ENCODE results near the gene TNFRSF1B. TPM values are rescaled to one million over a fixed set of nuclear protein-coding genes. Genes with fewer than 3 reads are reported as not detected.
A peak's percentile ranks its signal among the peaks of the same experiment; 100 is the strongest.

TNFRSF1B gene
- total RNA-seq, 2 donors from 2014 or later = 17.0 to 25.6 TPM

GRCh38 chr1:12169442-12170135 lies 2.8 kb downstream of the TNFRSF1B start:
- DNase-seq (ENCODE audit: low spot score) = no peak
- H3K4me1 ChIP-seq = peaks cover 0 to 67% of the 10 kb centered on the region in 2 donors
- no peaks in the 10 kb centered on the region for H3K27me3 ChIP-seq
- H3K27ac ChIP-seq = peak overlapping the region; percentile 11 to 88
- no peak for TF ChIP-seq CTCF (IDR thresholded peaks at IDR 0.05)
- H3K4me3 ChIP-seq = peak overlapping the region in 1 of 2 donors; percentile 89
- no peaks in the 10 kb centered on the region for H3K36me3 ChIP-seq
- no peaks in the 10 kb centered on the region for H3K9me3 ChIP-seq

- Histone ChIP-seq H3K27me3 (no peaks in the 10 kb centered on the region), H3K36me3 (no peaks in the 10 kb centered on the region), H3K27ac (peak overlapping the region; percentile 11 to 35), H3K4me1 (peaks cover 0 to 72% of the 10 kb centered on the region in 2 donors), H3K9me3 (no peaks in the 10 kb centered on the region), H3K4me3 (no peak overlapping the region)
- DNase-seq (ENCODE audit: low spot score) = no peak
- TF ChIP-seq CTCF (IDR thresholded peaks at IDR 0.05) = no peak
Measured at GRCh38 chr1:12170263-12170671, 3.5 kb downstream of the TNFRSF1B start.

- DNase-seq (ENCODE audit: low spot score) = no peak
- Histone ChIP-seq H3K27me3 (no peaks in the 10 kb centered on the region), H3K4me1 (peaks cover 0 to 81% of the 10 kb centered on the region in 2 donors), H3K4me3 (no peak overlapping the region), H3K36me3 (no peaks in the 10 kb centered on the region), H3K9me3 (no peaks in the 10 kb centered on the region), H3K27ac (peak overlapping the region in 1 of 2 donors; percentile 59)
- TF ChIP-seq CTCF (IDR thresholded peaks at IDR 0.05) = no peak
Measured at GRCh38 chr1:12171206-12172041, 4.6 kb downstream of the TNFRSF1B start.

GRCh38 chr1:12172042-12172851 lies 5.5 kb downstream of the TNFRSF1B start:
- H3K9me3 ChIP-seq = no peaks in the 10 kb centered on the region
- no peak overlapping the region for H3K4me3 ChIP-seq
- peak overlapping the region; percentile 54 to 59 for H3K27ac ChIP-seq
- peaks cover 0 to 86% of the 10 kb centered on the region in 2 donors for H3K4me1 ChIP-seq
- no peak for DNase-seq (ENCODE audit: low spot score)
- no peak for TF ChIP-seq CTCF (IDR thresholded peaks at IDR 0.05)
- no peaks in the 10 kb centered on the region for H3K27me3 ChIP-seq
- H3K36me3 ChIP-seq = no peaks in the 10 kb centered on the region

- H3K27ac ChIP-seq = peak overlapping the region; percentile 54 to 59
- H3K4me1 ChIP-seq = peaks cover 0 to 93% of the 10 kb centered on the region in 2 donors
- no peak for TF ChIP-seq CTCF (IDR thresholded peaks at IDR 0.05)
- H3K36me3 ChIP-seq = no peaks in the 10 kb centered on the region
- no peak overlapping the region for H3K4me3 ChIP-seq
- DNase-seq (ENCODE audit: low spot score) = no peak
- H3K9me3 ChIP-seq = no peaks in the 10 kb centered on the region
- H3K27me3 ChIP-seq = no peaks in the 10 kb centered on the region
Measured at GRCh38 chr1:12173041-12173509, 6.3 kb downstream of the TNFRSF1B start.
